Liver (tissue), 9 donors: ENCODE measurements around the gene DOK3. TPM values are rescaled to one million over a fixed set of nuclear protein-coding genes. Genes with fewer than 3 reads are reported as not detected.

Experiments used
- DNase-seq: peaks from one replicate; pipeline ENCODE4 v3.0.0-alpha.2; 2017; ENCODE audit warnings: low spot score
- H3K27ac ChIP-seq, 2 donors: one replicate each; pipeline ENCODE4 v1.7.0; 2013; ENCODE audit warnings: inconsistent platforms in 2 of 2, low read length in 2 of 2, control low read depth in 1 of 2, low read depth in 1 of 2, mild to moderate bottlenecking in 1 of 2
- H3K27me3 ChIP-seq, 4 donors: one replicate each; pipeline versions ENCODE4 v1.6.1 to v1.7.0; 2013; ENCODE audit warnings: low read length in 3 of 4, inconsistent platforms in 1 of 4, mild to moderate bottlenecking in 1 of 4, moderate library complexity in 1 of 4; ENCODE audit not compliant: control insufficient read depth in 4 of 4, insufficient read depth in 4 of 4
- H3K36me3 ChIP-seq, 4 donors: one replicate each; pipeline versions ENCODE4 v1.6.1 to v1.7.0; 2013; ENCODE audit warnings: low read length in 3 of 4, mild to moderate bottlenecking in 3 of 4, low read depth in 1 of 4, moderate library complexity in 1 of 4; ENCODE audit not compliant: control insufficient read depth in 4 of 4, insufficient read depth in 3 of 4
- H3K4me1 ChIP-seq, 4 donors: one replicate each; pipeline versions ENCODE4 v1.6.1 to v1.7.0; 2013; ENCODE audit warnings: low read length in 3 of 4, mild to moderate bottlenecking in 3 of 4, moderate library complexity in 1 of 4; ENCODE audit not compliant: control insufficient read depth in 4 of 4, insufficient read depth in 4 of 4
- H3K4me3 ChIP-seq, 3 donors: one replicate each; pipeline versions ENCODE4 v1.6.1 to v1.7.0; 2013; ENCODE audit warnings: low read length in 3 of 3, control low read depth in 1 of 3, low read depth in 1 of 3, mild to moderate bottlenecking in 1 of 3
- H3K9ac ChIP-seq, 2 donors: one replicate each; pipeline ENCODE4 v1.7.0; 2013; ENCODE audit warnings: low read length in 2 of 2, mild to moderate bottlenecking in 2 of 2, moderate library complexity in 2 of 2, control low read depth in 1 of 2, low read depth in 1 of 2
- H3K9me3 ChIP-seq, 4 donors: one replicate each; pipeline versions ENCODE4 v1.6.1 to v1.7.0; 2013; ENCODE audit warnings: low read length in 3 of 4; ENCODE audit not compliant: control insufficient read depth in 4 of 4
- EGR1 ChIP-seq, 2 donors: IDR thresholded peaks; 2 replicates each; pipeline ENCODE4 v1.6.1; 2016 to 2018; ENCODE audit warnings: antibody characterized with exemption in 2 of 2, low read depth in 2 of 2
- FOXA1 ChIP-seq: IDR thresholded peaks from 2 replicates; pipeline ENCODE4 v1.6.1; 2016; ENCODE audit warnings: antibody characterized with exemption
- FOXA2 ChIP-seq: IDR thresholded peaks from 2 replicates; pipeline ENCODE4 v1.6.1; 2016; ENCODE audit warnings: antibody characterized with exemption
- GABPA ChIP-seq, 2 donors: IDR thresholded peaks in 1 of 2; conservative IDR thresholded peaks in 1 of 2; 2 replicates each; pipeline ENCODE4 v1.6.1; 2016; ENCODE audit warnings: antibody characterized with exemption in 2 of 2, mild to moderate bottlenecking in 1 of 2, moderate library complexity in 1 of 2
- HNF4A ChIP-seq, 2 donors: conservative IDR thresholded peaks; 2 replicates each; pipeline ENCODE4 v1.6.1; 2016; ENCODE audit warnings: antibody characterized with exemption in 2 of 2, mild to moderate bottlenecking in 2 of 2
- HNF4G ChIP-seq: IDR thresholded peaks from 2 replicates; pipeline ENCODE4 v1.6.1; 2016; ENCODE audit warnings: antibody characterized with exemption
- JUND ChIP-seq, 2 donors: IDR thresholded peaks; 2 replicates each; pipeline ENCODE4 v1.6.1; 2016; ENCODE audit warnings: antibody characterized with exemption in 2 of 2
- NR2F2 ChIP-seq: IDR thresholded peaks from 2 replicates; pipeline ENCODE4 v1.6.1; 2016; ENCODE audit warnings: antibody characterized with exemption
- RAD21 ChIP-seq, 2 donors: IDR thresholded peaks; 2 replicates each; pipeline ENCODE4 v1.6.1; 2016; ENCODE audit warnings: antibody characterized with exemption in 2 of 2, mild to moderate bottlenecking in 2 of 2
- SP1 ChIP-seq: IDR thresholded peaks from 2 replicates; pipeline ENCODE4 v1.6.1; 2018; ENCODE audit warnings: antibody characterized with exemption, mild to moderate bottlenecking
- TAF1 ChIP-seq: conservative IDR thresholded peaks from 2 replicates; pipeline ENCODE4 v1.6.1; 2016; ENCODE audit warnings: antibody characterized with exemption, mild to moderate bottlenecking
- YY1 ChIP-seq: IDR thresholded peaks from 2 replicates; pipeline ENCODE4 v1.6.1; 2016; ENCODE audit warnings: antibody characterized with exemption, mild to moderate bottlenecking
- WGBS: extraction: QIAGEN DNeasy Blood & Tissue Kit; methylation state at CpG from one replicate; pipeline ENCODE4 v1.1.7; 2013; 5-methylcytosine and 5-hydroxymethylcytosine counted together
- polyA plus RNA-seq, 2 donors: library from polyadenylated mRNA; stranded (reverse) in 1 of 2; unstranded in 1 of 2; fragments of 200-250 nt in 1 of 2; fragments of >200 nt in 1 of 2; fragmentation: Nextera tagmentation in 1 of 2; extraction: Ambion mirVana in 1 of 2; gene quantifications; one replicate each; pipeline versions ENCODE4 v1.2.1 to v1.2.3, GENCODE V29; 2013 to 2015
- total RNA-seq, 2 donors: library from RNA; depleted of rRNA; stranded (reverse); fragments of >200 nt; gene quantifications; one replicate each; pipeline ENCODE4 v1.2.3, GENCODE V29; 2014
- TF ChIP-seq, protein P1 (sequence below): IDR thresholded peaks from 2 replicates; pipeline ENCODE4 v1.6.1; 2016; ENCODE audit warnings: antibody characterized with exemption
- TF ChIP-seq, protein P2 (sequence below): IDR thresholded peaks from 2 replicates; pipeline ENCODE4 v1.6.1; 2016; ENCODE audit warnings: antibody characterized with exemption, mild to moderate bottlenecking
- TF ChIP-seq, protein P3 (sequence below): IDR thresholded peaks from 2 replicates; pipeline ENCODE4 v1.6.1; 2016; ENCODE audit warnings: antibody characterized with exemption
- TF ChIP-seq, protein P4 (sequence below): IDR thresholded peaks from 2 replicates; pipeline ENCODE4 v1.6.1; 2016; ENCODE audit warnings: antibody characterized with exemption
- TF ChIP-seq, protein P5 (sequence below): fragments of 150-350 bp; IDR thresholded peaks from 2 replicates; pipeline ENCODE4 v1.5.1; 2017; ENCODE audit warnings: improper control_type of control experiment, low read depth, low read length; ENCODE audit not compliant: missing input control
- donor health status: healthy.
- donor health status: healthy.
- donor health status: healthy.
- donor health status: healthy.
- donor health status: healthy.

Gene DOK3
- total and polyA plus RNA-seq, 4 donors, result 1.7 to 19.2 (median 6.6) TPM

DNA sequence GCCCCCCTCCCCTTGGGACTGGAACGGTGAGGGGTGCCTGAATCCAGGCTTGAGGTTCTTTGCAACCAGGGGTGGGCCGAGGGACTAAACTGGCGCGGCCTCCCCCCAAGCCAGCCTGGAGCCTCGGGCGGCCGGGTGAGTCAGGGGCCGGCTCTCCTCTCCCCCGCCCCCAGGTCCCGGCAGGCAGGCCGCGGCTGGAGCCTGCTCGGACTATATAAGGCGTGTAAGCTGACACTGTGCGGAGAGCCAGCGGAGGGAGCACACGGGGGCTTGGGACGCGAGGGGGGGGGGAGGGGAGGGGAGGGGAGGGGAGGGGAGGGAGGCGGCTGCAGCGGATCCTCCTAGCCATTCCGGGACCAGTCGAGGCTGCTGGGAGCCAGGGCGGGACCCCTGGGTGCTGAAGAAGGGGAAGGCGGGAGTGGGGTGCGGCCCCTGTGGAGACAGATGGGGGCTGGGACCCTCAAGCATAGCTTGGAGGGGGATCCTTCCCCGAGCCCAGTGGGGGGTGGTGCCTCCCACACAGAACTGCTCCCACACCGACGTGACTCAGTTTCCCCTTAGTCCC lies 12.8 kb downstream of the DOK3 start:
- no peaks in the 10 kb centered on the region for H3K36me3 ChIP-seq
- no peak overlapping the region for H3K9ac ChIP-seq
- peak overlapping the region; percentile 64 to 69 for H3K27ac ChIP-seq
- 13% methylated on average over 29 of the region's 29 CpGs for WGBS
- peaks cover 0 to 20% (median 9%) of the 10 kb centered on the region in 4 donors for H3K4me1 ChIP-seq
- no peak for DNase-seq
- no peaks in the 10 kb centered on the region for H3K9me3 ChIP-seq
- no peaks in the 10 kb centered on the region for H3K27me3 ChIP-seq
- no peak for TF ChIP-seq HNF4G
- TF ChIP-seq, protein P1, sequence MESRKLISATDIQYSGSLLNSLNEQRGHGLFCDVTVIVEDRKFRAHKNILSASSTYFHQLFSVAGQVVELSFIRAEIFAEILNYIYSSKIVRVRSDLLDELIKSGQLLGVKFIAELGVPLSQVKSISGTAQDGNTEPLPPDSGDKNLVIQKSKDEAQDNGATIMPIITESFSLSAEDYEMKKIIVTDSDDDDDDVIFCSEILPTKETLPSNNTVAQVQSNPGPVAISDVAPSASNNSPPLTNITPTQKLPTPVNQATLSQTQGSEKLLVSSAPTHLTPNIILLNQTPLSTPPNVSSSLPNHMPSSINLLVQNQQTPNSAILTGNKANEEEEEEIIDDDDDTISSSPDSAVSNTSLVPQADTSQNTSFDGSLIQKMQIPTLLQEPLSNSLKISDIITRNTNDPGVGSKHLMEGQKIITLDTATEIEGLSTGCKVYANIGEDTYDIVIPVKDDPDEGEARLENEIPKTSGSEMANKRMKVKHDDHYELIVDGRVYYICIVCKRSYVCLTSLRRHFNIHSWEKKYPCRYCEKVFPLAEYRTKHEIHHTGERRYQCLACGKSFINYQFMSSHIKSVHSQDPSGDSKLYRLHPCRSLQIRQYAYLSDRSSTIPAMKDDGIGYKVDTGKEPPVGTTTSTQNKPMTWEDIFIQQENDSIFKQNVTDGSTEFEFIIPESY, result no peak
- TF ChIP-seq FOXA2, result no peak
- no peak for TF ChIP-seq EGR1 (IDR thresholded peaks at IDR 0.05; ENCODE audit: low read depth in 2 of 2)
- TF ChIP-seq JUND (IDR thresholded peaks at IDR 0.05), result no peak
- TF ChIP-seq, protein P2, sequence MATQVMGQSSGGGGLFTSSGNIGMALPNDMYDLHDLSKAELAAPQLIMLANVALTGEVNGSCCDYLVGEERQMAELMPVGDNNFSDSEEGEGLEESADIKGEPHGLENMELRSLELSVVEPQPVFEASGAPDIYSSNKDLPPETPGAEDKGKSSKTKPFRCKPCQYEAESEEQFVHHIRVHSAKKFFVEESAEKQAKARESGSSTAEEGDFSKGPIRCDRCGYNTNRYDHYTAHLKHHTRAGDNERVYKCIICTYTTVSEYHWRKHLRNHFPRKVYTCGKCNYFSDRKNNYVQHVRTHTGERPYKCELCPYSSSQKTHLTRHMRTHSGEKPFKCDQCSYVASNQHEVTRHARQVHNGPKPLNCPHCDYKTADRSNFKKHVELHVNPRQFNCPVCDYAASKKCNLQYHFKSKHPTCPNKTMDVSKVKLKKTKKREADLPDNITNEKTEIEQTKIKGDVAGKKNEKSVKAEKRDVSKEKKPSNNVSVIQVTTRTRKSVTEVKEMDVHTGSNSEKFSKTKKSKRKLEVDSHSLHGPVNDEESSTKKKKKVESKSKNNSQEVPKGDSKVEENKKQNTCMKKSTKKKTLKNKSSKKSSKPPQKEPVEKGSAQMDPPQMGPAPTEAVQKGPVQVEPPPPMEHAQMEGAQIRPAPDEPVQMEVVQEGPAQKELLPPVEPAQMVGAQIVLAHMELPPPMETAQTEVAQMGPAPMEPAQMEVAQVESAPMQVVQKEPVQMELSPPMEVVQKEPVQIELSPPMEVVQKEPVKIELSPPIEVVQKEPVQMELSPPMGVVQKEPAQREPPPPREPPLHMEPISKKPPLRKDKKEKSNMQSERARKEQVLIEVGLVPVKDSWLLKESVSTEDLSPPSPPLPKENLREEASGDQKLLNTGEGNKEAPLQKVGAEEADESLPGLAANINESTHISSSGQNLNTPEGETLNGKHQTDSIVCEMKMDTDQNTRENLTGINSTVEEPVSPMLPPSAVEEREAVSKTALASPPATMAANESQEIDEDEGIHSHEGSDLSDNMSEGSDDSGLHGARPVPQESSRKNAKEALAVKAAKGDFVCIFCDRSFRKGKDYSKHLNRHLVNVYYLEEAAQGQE, result no peak
- TF ChIP-seq FOXA1, result no peak
- no peak for TF ChIP-seq RAD21 (IDR thresholded peaks at IDR 0.05)
- TF ChIP-seq HNF4A (conservative IDR thresholded peaks at IDR 0.05), result no peak
- no peak for TF ChIP-seq SP1
- no peak for TF ChIP-seq TAF1
- no peak for TF ChIP-seq YY1
- TF ChIP-seq, protein P3, sequence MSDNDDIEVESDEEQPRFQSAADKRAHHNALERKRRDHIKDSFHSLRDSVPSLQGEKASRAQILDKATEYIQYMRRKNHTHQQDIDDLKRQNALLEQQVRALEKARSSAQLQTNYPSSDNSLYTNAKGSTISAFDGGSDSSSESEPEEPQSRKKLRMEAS, result no peak
- TF ChIP-seq NR2F2, result no peak
- TF ChIP-seq GABPA (IDR thresholded peaks at IDR 0.05 in 1 of 2, conservative IDR thresholded peaks at IDR 0.05 in 1 of 2), result no peak
- TF ChIP-seq, protein P4, sequence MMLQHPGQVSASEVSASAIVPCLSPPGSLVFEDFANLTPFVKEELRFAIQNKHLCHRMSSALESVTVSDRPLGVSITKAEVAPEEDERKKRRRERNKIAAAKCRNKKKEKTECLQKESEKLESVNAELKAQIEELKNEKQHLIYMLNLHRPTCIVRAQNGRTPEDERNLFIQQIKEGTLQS, result no peak
- peak overlapping the region; percentile 23 to 59 (median 29) for H3K4me3 ChIP-seq

DNA sequence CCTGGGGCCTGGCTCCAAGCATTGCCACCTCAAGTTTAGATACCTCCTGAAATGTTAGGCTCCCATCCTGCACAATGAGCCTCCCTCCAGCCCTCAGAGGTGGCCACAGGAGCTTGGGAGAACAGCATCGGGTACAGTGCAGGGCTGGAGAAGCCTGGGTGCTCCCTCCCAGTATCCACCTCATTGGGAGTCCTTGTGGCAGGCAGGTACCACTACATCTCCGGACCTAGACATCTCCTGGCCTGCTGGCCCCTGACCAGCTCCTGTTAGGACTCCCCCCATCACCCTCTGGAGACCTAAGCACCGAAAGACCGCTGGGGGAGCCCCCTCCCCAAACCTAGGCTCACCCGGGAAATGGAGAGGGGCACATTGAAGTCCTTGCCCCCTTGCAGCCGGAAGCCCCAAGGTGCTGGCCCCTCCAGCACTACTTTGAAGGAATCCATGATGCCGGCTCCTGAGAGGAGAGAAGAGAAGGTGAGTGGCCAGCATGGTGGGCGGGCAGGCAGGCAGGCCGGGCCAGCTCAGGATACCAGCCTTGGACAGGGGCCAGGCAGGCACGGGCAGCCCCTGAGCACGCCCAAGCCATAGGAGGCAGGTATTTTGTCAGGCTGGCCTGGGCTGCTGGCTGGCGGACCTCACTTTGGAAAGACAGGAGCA lies 13.4 kb downstream of the DOK3 start:
- H3K27me3 ChIP-seq, result no peaks in the 10 kb centered on the region
- DNase-seq, result no peak
- H3K9ac ChIP-seq, result no peak overlapping the region
- peak overlapping the region in 1 of 3 donors; percentile 59 for H3K4me3 ChIP-seq
- no peak for TF ChIP-seq YY1
- TF ChIP-seq, protein P5, sequence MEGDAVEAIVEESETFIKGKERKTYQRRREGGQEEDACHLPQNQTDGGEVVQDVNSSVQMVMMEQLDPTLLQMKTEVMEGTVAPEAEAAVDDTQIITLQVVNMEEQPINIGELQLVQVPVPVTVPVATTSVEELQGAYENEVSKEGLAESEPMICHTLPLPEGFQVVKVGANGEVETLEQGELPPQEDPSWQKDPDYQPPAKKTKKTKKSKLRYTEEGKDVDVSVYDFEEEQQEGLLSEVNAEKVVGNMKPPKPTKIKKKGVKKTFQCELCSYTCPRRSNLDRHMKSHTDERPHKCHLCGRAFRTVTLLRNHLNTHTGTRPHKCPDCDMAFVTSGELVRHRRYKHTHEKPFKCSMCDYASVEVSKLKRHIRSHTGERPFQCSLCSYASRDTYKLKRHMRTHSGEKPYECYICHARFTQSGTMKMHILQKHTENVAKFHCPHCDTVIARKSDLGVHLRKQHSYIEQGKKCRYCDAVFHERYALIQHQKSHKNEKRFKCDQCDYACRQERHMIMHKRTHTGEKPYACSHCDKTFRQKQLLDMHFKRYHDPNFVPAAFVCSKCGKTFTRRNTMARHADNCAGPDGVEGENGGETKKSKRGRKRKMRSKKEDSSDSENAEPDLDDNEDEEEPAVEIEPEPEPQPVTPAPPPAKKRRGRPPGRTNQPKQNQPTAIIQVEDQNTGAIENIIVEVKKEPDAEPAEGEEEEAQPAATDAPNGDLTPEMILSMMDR, result peak; percentile 2
- no peaks in the 10 kb centered on the region for H3K9me3 ChIP-seq
- H3K27ac ChIP-seq, result peak overlapping the region; percentile 13 to 58
- peaks cover 0 to 20% (median 9%) of the 10 kb centered on the region in 4 donors for H3K4me1 ChIP-seq
- WGBS, result 57% methylated on average over 12 of the region's 12 CpGs
- H3K36me3 ChIP-seq, result no peaks in the 10 kb centered on the region
